HCT116 (cell line): ENCODE data around the gene OLFML3.

Source experiments
- CTCF ChIP-seq, 3 experiments: fragments of 200-600 bp in 1 of 3; sonication (generic) in 1 of 3; IDR thresholded peaks in 2 of 3; conservative IDR thresholded peaks in 1 of 3; 2 replicates each; pipeline ENCODE4 v1.5.1; 2012 to 2017; ENCODE audit warnings: low read depth in 2 of 3, low read length in 2 of 3, antibody characterized with exemption in 1 of 3, borderline replicate concordance in 1 of 3, control low read depth in 1 of 3, mild to moderate bottlenecking in 1 of 3, mixed read lengths in 1 of 3, mixed run types in 1 of 3, moderate library complexity in 1 of 3; ENCODE audit not compliant: insufficient read depth in 1 of 3
- EGR1 ChIP-seq: IDR thresholded peaks from 2 replicates; pipeline ENCODE4 v1.6.1; 2012; ENCODE audit warnings: low read depth
- EZH2 ChIP-seq: fragments of 200-600 bp; sonication (generic); IDR thresholded peaks from 2 replicates; pipeline ENCODE4 v1.6.1; 2017; ENCODE audit warnings: antibody characterized with exemption, mixed run types
- EZH2phosphoT487 ChIP-seq: fragments of 200-600 bp; IDR thresholded peaks from 2 replicates; pipeline ENCODE4 v1.6.1; 2018; ENCODE audit warnings: antibody characterized with exemption, borderline replicate concordance
- JUND ChIP-seq: IDR thresholded peaks from 2 replicates; pipeline ENCODE4 v1.6.1; 2012
- POLR2A ChIP-seq: IDR thresholded peaks from 2 replicates; pipeline ENCODE4 v1.7.0; 2011; ENCODE audit warnings: borderline replicate concordance; ENCODE audit not compliant: insufficient read depth, insufficient read length; ENCODE audit errors: extremely low read depth
- POLR2AphosphoS5 ChIP-seq: IDR thresholded peaks from 2 replicates; pipeline ENCODE4 v1.6.1; 2011; ENCODE audit warnings: mild to moderate bottlenecking, low read depth, low read length, moderate library complexity
- RAD21 ChIP-seq: IDR thresholded peaks from 2 replicates; pipeline ENCODE4 v1.6.1; 2012; ENCODE audit warnings: low read depth, mild to moderate bottlenecking
- SIN3A ChIP-seq: IDR thresholded peaks from 2 replicates; pipeline ENCODE4 v1.6.1; 2012; ENCODE audit warnings: low read depth
- SRF ChIP-seq: IDR thresholded peaks from 2 replicates; pipeline ENCODE4 v1.6.1; 2012; ENCODE audit warnings: low read depth
- TCF7L2 ChIP-seq: IDR thresholded peaks from 2 replicates; pipeline ENCODE4 v1.7.0; 2011; ENCODE audit warnings: borderline replicate concordance, inconsistent platforms; ENCODE audit not compliant: insufficient read depth, insufficient read length; ENCODE audit errors: extremely low read depth
- YY1 ChIP-seq: IDR thresholded peaks from 2 replicates; pipeline ENCODE4 v1.6.1; 2011; ENCODE audit warnings: low read length, low read depth, moderate library complexity, mild to moderate bottlenecking; ENCODE audit not compliant: insufficient replicate concordance; ENCODE audit errors: extremely low read depth
- ZNF274 ChIP-seq: fragments of 200-500 bp; sonication (Bioruptor generic); IDR thresholded peaks from 2 replicates; pipeline ENCODE4 v1.6.1; 2014; ENCODE audit warnings: mild to moderate bottlenecking, low read depth, low read length, inconsistent platforms
- TF ChIP-seq, protein P1 (sequence below): IDR thresholded peaks from 2 replicates; pipeline ENCODE4 v1.6.1; 2012; ENCODE audit warnings: low read depth

DNA sequence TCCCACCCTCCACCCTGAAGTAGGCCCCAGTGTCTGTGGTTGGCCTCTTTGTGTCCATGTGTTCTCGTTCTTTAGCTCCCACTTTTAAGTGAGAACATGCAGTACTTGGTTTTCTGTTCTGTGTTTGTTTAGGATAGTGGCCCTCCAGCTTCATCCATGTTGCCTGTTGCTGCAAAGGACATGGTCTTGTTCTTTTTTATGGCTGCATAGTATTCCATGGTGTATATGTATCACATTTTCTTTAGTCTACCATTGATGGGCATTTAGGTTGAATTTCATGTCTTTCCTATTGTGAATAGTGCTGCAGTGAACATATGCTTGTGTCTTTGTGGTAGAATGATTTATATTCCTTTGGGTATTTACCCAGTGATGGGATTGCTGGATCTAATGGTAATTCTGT, 44.1 kb upstream of the OLFML3 start:
- TF ChIP-seq CTCF (IDR thresholded peaks at IDR 0.05 in 2 of 3, conservative IDR thresholded peaks at IDR 0.05 in 1 of 3; ENCODE audit: borderline replicate concordance in 1 of 3, insufficient read depth in 1 of 3, low read depth in 2 of 3, low read length in 2 of 3) (no peak), RAD21 (no peak), POLR2AphosphoS5 (no peak), YY1 (no peak), EZH2phosphoT487 (no peak), POLR2A (no peak), TCF7L2 (no peak), JUND (no peak), SRF (no peak), EZH2 (no peak), EGR1 (no peak), ZNF274 (no peak), SIN3A (no peak)
- TF ChIP-seq, protein P1, sequence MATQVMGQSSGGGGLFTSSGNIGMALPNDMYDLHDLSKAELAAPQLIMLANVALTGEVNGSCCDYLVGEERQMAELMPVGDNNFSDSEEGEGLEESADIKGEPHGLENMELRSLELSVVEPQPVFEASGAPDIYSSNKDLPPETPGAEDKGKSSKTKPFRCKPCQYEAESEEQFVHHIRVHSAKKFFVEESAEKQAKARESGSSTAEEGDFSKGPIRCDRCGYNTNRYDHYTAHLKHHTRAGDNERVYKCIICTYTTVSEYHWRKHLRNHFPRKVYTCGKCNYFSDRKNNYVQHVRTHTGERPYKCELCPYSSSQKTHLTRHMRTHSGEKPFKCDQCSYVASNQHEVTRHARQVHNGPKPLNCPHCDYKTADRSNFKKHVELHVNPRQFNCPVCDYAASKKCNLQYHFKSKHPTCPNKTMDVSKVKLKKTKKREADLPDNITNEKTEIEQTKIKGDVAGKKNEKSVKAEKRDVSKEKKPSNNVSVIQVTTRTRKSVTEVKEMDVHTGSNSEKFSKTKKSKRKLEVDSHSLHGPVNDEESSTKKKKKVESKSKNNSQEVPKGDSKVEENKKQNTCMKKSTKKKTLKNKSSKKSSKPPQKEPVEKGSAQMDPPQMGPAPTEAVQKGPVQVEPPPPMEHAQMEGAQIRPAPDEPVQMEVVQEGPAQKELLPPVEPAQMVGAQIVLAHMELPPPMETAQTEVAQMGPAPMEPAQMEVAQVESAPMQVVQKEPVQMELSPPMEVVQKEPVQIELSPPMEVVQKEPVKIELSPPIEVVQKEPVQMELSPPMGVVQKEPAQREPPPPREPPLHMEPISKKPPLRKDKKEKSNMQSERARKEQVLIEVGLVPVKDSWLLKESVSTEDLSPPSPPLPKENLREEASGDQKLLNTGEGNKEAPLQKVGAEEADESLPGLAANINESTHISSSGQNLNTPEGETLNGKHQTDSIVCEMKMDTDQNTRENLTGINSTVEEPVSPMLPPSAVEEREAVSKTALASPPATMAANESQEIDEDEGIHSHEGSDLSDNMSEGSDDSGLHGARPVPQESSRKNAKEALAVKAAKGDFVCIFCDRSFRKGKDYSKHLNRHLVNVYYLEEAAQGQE = no peak
